ENCODE measurements around the gene PSMA2. TPM values are rescaled to one million over a fixed set of nuclear protein-coding genes. Genes with fewer than 3 reads are reported as not detected.

The PSMA2 gene
- total RNA-seq, 1 experiment from 2014 or later: 152 TPM

GRCh38 chr7:42956062-42956461 is 24.1 kb upstream of the PSMA2 start:
- intact Hi-C loops (cut with micrococcal nuclease): no loop called here
- no peaks in the 10 kb centered on the region for H3K9me3 ChIP-seq (ENCODE audit: control insufficient read depth in 1 of 2, insufficient read depth in 1 of 2, low read depth in 1 of 2, low read length in 2 of 2)
- no peaks in the 10 kb centered on the region for H3K79me2 ChIP-seq (ENCODE audit: insufficient read depth, low read length)
- H3K4me3 ChIP-seq (replicated peaks in 1 of 2; ENCODE audit: low read depth in 1 of 2, low read length in 2 of 2): no peak overlapping the region
- POLR2A ChIA-PET: no interaction called here
- CTCF ChIA-PET: no interaction called here
- no peak for DNase-seq (ENCODE audit: low read depth, low spot score)
- H2AFZ ChIP-seq (ENCODE audit: low read depth, low read length, poor library complexity, severe bottlenecking): no peak overlapping the region
- H4K20me1 ChIP-seq (ENCODE audit: insufficient read depth): no peaks in the 10 kb centered on the region
- TF ChIP-seq ELF1 (IDR thresholded peaks at IDR 0.05; ENCODE audit: borderline replicate concordance, low read depth): no peak
- TF ChIP-seq YY1 (IDR thresholded peaks at IDR 0.05; ENCODE audit: extremely low read depth, insufficient replicate concordance, low read depth, low read length): no peak
- no peak for TF ChIP-seq REST (IDR thresholded peaks at IDR 0.05; ENCODE audit: low read depth)
- TF ChIP-seq CEBPB (IDR thresholded peaks at IDR 0.05; ENCODE audit: low read depth): no peak
- no peak for TF ChIP-seq ZBTB33 (IDR thresholded peaks at IDR 0.05; ENCODE audit: extremely low read depth, insufficient replicate concordance, low read length)
- TF ChIP-seq EZH2phosphoT487 (IDR thresholded peaks at IDR 0.05; ENCODE audit: borderline replicate concordance): no peak
- no peak for TF ChIP-seq CTCF (IDR thresholded peaks at IDR 0.05 in 2 of 3, conservative IDR thresholded peaks at IDR 0.05 in 1 of 3; ENCODE audit: borderline replicate concordance in 1 of 3, insufficient read depth in 1 of 3, low read depth in 2 of 3, low read length in 2 of 3)
- no peak for TF ChIP-seq ZFX (IDR thresholded peaks at IDR 0.05)
- TF ChIP-seq FOSL1 (IDR thresholded peaks at IDR 0.05; ENCODE audit: low read depth): no peak
- no peak for TF ChIP-seq EZH2 (IDR thresholded peaks at IDR 0.05)
- no peak for TF ChIP-seq MAX (IDR thresholded peaks at IDR 0.05)
- no peak for TF ChIP-seq CBX3 (IDR thresholded peaks at IDR 0.05; ENCODE audit: low read depth)
- no peak for TF ChIP-seq TCF7L2 (IDR thresholded peaks at IDR 0.05; ENCODE audit: borderline replicate concordance, extremely low read depth, insufficient read depth, insufficient read length)
- no peak for TF ChIP-seq POLR2A (IDR thresholded peaks at IDR 0.05; ENCODE audit: borderline replicate concordance, extremely low read depth, insufficient read depth, insufficient read length)
- TF ChIP-seq EGR1 (IDR thresholded peaks at IDR 0.05; ENCODE audit: low read depth): no peak
- no peak for TF ChIP-seq SP1 (IDR thresholded peaks at IDR 0.05; ENCODE audit: low read depth)
- TF ChIP-seq RAD21 (IDR thresholded peaks at IDR 0.05; ENCODE audit: low read depth): no peak
- H3K4me1 ChIP-seq (ENCODE audit: control insufficient read depth in 1 of 2, insufficient read depth in 2 of 2, low read length in 2 of 2): no peaks in the 10 kb centered on the region
- no peaks in the 10 kb centered on the region for H3K36me3 ChIP-seq (ENCODE audit: control insufficient read depth in 1 of 2, insufficient read depth in 2 of 2, low read length in 2 of 2)
- H3K9me2 ChIP-seq (ENCODE audit: insufficient read depth): no peaks in the 10 kb centered on the region
- H3K27ac ChIP-seq (ENCODE audit: low read depth, low read length): no peak overlapping the region
- no peak overlapping the region for H3K9ac ChIP-seq (ENCODE audit: low read length)
- BruUV-seq (replicated peaks): no TSS peak
- ATAC-seq: no peak
- H3K4me2 ChIP-seq (ENCODE audit: low read length): no peak overlapping the region
- no peaks in the 10 kb centered on the region for H3K27me3 ChIP-seq (ENCODE audit: insufficient read depth, low read length)
- RAD21 ChIA-PET (ENCODE audit: low non-redundant PET in 1 of 2, low total read pairs in 2 of 2, uncharacterized antibody in 2 of 2, unreplicated experiment in 2 of 2): no interaction called here
